COLO668 (cell line): ENCODE results near the gene HOPX.
"Not testable (repeated sequence)": the region's sequence is repeated elsewhere in the genome, so short reads cannot be mapped to it uniquely, and the experiment has no call there.

ENCODE experiments used
- DNase-seq: peaks from one replicate; lab custom pipeline; 2025; ENCODE audit not compliant: unreplicated experiment; lab: John Stamatoyannopoulos, UW

Gene HOPX

DNA sequence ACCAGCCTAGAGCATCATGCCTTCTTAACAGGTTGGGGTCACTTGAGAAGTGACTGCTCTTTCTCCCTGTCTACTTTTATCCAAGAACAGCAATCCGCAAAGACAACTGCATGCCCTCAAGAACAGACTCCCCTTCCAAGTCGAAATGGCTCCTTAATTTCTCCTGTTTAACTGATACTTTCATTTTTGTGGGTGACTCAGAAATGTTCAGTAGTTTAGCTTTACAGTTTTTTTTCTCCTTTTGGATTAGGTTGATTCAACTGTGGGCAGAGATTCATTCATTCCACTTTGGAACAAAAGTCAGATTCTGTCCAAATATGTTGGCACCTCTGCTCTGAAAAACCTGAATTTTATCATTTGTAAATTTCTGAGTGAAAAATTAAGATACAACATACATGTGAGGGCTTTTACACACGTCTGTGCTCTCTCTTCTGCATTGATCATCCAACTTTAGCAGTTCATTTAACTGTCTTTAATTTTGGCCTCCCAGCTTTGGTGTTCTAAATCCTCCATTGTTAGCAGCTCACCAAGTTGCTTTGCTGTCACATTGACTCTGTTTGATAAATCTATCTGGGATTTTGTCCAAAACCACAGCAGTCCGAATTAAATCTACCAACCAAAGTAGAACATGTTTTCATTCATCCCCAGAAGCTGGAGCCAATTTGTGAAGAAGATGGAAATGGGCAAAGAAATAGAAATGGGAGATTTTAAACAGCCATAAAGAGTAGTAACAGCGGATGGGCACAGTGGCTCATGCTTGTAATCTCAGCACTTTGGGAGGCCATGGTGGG is 50.0 kb downstream of the HOPX start:
- DNase-seq: no peak

DNA sequence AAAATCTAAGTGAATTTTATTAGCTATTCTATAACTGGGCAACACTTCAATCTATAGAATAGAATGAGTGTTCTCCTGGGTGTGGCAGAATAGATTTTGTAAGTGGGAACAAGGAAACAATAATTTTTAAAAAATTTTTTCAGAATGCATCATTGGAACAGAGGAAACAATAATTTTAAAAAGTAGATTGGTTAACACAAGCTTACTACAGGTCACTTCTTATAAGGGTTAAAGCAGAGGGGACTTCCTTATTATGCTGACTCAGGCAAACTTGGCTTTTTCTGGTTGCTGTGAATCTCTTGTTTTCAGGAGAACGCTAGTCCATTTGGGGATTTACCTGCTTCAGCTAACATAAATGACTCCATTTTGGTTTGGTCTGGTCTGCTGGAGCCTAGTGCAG is 52.5 kb downstream of the HOPX start:
- DNase-seq: no peak

DNA sequence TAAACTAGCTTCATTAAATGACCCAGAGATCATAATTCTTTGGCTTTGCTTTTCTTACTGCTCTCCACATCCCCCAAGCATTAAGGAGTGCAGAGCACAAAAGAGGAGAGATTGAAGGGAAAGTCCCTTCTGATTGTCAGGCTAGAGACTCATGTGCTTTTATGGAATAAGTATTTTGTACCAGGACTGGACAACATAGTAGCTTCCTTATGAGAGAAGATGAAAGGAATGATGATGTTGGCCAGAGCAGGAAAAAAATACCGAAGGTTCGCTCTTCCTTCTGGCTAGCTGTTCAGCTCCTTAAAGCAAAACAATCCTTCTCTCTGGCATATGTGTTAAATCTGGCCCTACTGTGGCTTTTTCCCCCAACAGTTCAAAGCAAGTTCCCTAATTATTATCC is 53.1 kb downstream of the HOPX start:
- no peak for DNase-seq

DNA sequence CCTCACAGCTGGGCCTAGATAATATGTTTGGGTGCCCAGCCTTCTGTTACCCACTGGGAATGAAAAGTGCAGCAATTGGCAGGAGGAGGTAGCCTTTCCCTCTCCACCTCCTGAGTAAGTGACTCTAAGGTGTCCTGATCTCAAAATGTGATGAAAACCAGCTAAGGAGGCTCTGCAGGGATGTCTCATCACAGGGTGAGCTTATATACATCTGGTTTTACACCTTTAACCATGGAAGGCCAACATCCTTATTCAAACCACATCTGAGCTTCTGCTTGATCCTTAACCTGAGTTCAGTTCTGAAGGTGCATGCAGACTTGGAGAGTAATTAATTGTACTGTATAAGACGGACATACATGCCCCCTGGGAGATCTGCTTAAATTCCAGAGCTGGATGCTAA is 53.7 kb downstream of the HOPX start:
- no peak for DNase-seq

DNA sequence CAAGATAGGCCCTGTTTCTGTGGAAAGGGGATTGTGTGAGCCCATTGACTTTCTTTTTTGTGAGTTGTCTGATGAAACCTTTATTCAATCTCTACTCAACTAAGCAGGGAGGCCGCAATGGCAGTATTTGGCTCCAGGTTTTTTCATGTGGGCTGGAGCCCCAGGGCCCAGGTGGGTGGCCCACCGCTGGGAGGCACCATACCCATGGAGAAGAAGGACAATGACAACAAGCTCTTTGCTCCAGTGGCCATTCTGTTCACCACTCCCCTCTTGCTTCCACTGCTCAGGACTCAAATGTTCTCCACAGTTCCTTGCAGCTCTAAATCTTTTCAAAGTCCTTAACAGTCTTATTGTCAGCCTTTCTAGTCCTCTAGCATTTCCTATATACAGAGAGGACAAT is 54.1 kb downstream of the HOPX start:
- DNase-seq: no peak

DNA sequence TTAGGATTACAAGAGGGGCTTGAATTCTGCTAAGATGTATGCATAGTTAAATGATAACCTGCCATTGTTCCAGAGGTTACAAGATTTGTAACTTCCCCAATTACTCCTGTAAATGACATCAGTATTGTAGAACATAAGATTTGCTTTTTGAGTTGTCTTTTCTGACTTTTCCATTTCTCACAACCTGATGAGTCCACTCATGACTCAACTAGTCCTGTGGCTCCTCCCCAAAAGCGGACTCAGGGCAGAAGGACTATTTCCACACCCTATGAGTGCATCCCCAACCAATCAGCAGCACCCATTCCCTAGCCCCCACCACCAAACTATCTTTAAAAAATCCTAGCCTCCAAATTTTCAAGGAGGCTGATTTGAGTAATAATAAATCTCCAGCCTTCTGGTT is 54.7 kb downstream of the HOPX start:
- no peak for DNase-seq

DNA sequence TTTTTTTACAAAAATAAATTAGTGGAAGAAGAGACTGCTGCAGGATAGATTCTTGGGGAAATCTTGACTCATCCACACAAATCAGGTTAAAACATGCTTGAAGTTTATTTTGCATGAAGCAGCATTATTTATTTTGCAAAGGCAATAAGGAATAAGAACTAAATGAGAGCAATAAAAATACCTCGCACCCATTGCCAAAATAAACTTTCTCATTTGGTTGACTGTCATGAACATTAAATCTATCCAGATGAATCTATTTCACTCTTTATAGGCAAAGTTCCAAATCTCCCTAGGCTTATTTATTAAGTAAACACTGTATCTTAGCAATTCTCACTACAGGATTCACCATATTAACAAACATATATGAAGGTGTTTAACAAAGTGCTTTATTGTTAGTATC is 58.9 kb downstream of the HOPX start:
- DNase-seq: no peak

DNA sequence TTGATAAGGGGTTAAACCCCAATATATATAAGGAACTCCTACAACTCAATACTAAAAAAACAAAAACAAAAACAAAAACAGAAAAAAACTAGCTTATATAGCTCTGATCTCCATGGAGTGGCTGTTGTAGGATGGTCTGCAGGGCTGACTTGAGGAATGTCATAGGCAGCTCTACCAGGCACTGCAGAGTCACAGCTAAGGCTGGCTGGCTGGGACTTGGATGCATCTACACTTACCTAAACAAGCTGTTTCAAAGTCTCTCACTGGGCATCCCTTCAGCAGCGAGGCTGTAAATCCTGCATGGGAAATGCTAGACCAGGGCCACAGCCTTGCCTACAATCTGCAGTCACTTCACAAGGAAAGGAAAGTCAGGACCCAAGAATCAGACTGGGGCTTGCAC is 61.3 kb downstream of the HOPX start:
- DNase-seq: no peak

DNA sequence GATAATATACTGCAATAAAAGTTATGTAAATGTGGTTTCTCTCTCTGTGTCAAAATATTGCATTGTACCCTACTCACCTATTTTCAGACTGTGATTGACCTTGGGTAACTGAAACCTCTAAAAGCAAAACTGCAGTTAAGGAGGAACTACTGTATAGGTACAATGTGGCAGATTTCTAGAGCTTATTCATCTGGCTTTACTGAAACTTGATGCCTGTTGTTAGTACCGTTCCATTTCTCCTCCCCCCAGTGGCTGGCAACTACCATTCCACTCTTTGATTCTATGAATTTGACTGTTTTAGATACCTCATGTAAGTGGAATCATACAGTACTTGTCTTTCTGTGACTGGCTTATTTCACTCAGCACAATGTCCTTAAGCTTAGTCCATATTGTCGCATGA is 61.9 kb downstream of the HOPX start:
- no peak for DNase-seq

DNA sequence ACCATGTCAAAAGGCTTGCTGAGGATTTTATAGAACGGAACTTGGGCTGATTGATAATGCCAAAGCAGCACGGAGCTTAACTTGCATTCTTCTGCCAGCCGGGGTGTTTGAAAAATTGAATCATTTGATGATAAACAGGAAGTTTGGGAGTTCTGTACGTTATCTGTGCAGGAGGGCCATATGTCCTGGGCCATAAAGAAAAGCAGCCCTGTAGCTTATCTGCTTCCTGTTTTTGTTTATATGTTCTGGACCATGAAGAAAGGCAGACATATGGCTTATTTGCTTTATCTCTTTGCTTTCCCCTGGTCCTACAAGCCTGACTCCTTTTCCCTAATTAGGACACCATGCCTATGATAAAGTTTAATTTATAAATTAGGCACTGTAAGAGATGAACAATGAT is 62.4 kb downstream of the HOPX start:
- no peak for DNase-seq

DNA sequence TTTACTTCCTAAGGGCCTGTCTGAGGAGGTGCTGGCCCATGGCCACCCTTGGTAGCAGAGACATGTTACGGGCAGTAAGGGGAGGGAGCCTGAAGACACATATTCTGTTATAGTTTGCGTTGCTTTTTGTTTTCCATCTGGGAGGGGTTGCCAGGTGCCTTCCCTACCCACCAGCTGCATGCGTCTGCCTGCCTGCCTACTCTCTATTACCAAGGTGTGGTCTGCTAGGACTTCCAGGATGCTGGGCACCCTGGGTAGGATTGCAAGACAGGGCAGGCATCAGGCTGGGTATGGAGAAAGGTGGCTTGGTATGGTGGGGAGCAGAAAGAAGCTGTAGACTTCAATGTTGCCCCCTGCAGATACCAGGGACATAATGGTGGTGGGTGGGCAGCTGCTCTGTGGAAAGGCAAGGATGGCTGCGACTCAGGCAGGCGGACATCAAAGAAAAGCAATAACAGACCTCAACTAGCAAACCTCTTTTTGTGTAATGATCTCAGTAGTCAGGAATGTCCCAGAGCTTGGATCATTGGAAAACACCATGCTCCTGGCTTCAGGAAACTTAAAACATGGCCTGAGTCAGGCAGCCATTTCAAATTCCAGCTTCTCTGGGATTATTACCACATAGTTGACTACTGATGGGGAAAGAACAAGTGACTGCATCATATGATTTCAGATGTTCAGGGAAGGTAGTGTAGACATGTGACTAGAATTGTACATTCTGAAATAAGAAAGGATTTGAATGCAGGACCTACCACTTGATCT is 67.8 kb downstream of the HOPX start:
- DNase-seq: no peak

DNA sequence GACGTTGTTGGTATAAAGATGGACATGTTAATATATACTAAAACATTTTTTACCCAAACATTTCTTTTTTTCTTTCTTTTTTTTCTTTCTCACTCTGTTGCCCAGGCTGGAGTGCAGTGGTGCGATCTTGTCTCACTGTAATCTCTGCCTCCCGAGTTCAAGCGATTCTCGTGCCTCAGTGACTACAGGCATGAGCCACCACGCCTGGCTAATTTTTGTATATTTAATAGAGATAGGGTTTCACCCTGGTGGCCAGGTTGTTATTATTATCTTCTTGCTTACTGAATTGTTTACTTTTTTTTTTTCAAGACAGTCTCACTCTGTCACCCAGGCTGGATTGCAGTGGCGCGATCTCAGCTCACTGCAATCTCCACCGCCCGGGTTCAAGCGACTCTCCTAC is 68.8 kb downstream of the HOPX start:
- no peak for DNase-seq

DNA sequence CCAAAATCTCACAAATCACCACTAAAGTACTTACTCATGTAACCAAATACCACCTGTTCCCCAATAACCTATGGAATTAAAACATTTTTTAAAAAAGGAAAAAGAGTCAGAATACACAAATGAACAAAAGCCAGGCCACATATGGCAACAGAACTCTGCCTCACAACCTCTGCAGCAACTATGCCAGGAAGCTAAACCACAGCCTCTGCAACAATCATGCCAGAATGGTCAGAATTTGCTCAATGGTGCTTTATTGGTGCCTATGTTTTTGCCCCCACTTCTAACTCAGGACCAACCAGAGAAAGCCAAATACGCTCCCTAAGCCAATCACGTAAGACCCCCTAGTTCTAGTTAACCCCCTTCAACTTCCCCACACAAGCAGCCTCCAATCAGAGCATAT is 69.6 kb downstream of the HOPX start:
- no peak for DNase-seq

DNA sequence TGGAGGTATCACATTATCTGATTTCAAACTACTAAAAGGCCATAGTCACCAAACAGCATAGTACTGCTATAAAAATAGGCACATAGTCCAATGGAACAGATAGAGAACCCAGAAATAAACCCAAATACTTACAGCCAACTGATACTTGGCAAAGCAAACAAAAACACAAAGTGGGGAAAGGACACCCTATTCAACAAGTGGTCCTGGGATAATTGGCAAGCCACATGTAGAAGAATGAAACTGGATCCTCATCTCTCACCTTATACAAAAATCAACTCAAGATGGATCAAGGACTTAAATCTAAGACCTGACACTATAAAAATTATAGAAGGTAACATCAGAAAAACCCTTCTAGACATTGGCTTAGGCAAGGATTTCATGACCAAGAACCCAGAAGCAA is 70.9 kb downstream of the HOPX start:
- not testable (repeated sequence) for DNase-seq

DNA sequence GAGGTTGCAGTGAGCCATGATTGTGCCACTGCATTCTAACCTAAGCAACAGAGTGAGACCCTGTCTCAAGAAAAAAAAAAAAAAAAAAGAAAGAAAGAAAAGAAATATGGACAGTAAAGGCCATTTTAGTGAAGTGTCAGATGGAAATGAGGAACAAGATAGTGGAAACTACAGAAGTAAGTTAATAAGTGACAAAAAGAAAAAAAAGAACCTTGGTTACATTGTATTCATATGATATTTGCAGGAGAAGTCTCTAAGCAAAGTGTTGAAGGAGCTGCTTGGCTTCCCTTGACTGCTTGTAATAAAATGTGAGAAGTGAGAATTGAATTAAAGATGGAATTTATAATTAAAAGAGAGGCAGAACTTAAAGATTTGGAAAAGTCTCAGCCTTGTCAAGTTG is 73.2 kb downstream of the HOPX start:
- DNase-seq: no peak

DNA sequence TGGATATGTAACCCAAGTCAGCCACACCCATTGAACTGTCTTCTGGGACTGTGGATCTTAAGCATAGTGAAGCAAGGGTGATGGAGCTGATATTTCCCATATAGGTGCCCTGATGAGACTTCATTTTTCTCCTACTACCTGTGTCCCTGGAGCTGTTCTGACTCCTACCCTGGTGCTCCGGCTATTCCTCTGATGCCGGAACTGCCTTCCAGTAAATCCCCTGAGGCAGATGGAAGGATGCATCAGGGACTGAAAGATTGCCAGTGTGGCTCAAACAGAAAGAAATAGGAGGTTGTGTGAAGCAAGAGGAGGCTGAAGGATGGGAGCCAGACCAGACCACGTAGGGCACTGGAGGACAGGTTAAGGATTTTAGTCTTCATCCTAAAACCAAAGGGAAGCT is 74.7 kb downstream of the HOPX start:
- no peak for DNase-seq

DNA sequence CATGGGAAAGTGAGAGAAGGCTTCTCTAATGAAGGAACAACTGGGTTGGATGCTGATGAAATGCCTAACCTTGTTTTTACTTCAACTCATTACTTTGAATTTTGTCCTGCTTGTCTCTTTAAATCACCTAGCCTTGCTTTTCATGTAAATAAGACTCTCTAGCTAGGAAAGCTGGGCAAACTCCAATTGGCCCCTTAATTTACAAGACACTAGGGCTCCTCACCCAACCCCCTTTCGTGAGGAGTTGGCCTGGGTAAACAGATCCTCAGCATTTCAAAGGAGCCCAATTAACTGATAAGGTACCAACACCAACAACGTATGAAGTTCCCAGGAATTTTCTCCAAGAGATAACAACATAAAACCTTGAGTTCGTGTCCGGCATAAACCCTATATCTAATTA is 75.6 kb downstream of the HOPX start:
- not testable (repeated sequence) for DNase-seq

DNA sequence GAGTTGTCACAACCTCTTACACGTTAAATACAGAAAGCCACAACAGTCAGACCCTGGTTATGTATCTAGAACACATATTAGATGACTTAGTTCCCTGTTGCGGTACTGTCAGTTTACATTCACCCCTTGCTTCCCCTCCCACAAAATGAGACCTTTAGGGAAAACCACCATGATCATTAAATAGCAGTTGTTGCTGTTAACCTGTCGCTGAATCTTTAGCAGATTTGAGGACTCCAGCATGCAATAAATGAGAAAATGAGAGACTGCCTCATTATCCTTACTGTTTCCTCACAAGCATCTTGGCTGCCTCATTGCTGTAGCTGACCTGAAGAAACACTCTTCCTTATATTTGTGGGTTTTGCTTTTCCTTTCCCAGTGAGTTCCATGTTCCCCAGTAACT is 77.8 kb downstream of the HOPX start:
- no peak for DNase-seq
